GM21390 (cell line): ENCODE measurements around the gene PMM2.
A peak's percentile ranks its signal among the peaks of the same experiment; 100 is the strongest.
"Not testable (repeated sequence)": the region's sequence is repeated elsewhere in the genome, so short reads cannot be mapped to it uniquely, and the experiment has no call there.

Source experiments
- ATAC-seq: cut with Tn5 transposase; IDR thresholded peaks from one replicate; pipeline ENCODE4 v1.9.1; 2021; ENCODE audit not compliant: unreplicated experiment

PMM2 gene

GRCh38 chr16:8781797-8782196, 15.8 kb upstream of the PMM2 start:
- no peak for ATAC-seq

GRCh38 chr16:8782673-8783072, 15.0 kb upstream of the PMM2 start:
- ATAC-seq: no peak

GRCh38 chr16:8785408-8785807, 12.2 kb upstream of the PMM2 start:
- no peak for ATAC-seq

- not testable (repeated sequence) for ATAC-seq
Observed at GRCh38 chr16:8786316-8786715, 11.3 kb upstream of the PMM2 start.

- no peak for ATAC-seq
Observed at GRCh38 chr16:8788578-8789172, 9.0 kb upstream of the PMM2 start.

GRCh38 chr16:8795091-8795490, 2.5 kb upstream of the PMM2 start:
- no peak for ATAC-seq

GRCh38 chr16:8795818-8796217, 1.8 kb upstream of the PMM2 start:
- ATAC-seq: no peak

GRCh38 chr16:8796469-8797363, 923 bp upstream of the PMM2 start:
- peak; percentile 0 for ATAC-seq

GRCh38 chr16:8798174-8798527, 512 bp downstream of the PMM2 start:
- ATAC-seq: peak; percentile 7

GRCh38 chr16:8798535-8799157, 1.0 kb downstream of the PMM2 start:
- no peak for ATAC-seq

GRCh38 chr16:8801701-8802100, 4.1 kb downstream of the PMM2 start:
- no peak for ATAC-seq

- not testable (repeated sequence) for ATAC-seq
Observed at GRCh38 chr16:8803733-8804132, 6.1 kb downstream of the PMM2 start.

GRCh38 chr16:8804313-8804712, 6.7 kb downstream of the PMM2 start:
- ATAC-seq: no peak

GRCh38 chr16:8806272-8806983, 8.8 kb downstream of the PMM2 start:
- ATAC-seq: no peak

- no peak for ATAC-seq
Observed at GRCh38 chr16:8807189-8807588, 9.6 kb downstream of the PMM2 start.

- ATAC-seq: no peak
Observed at GRCh38 chr16:8808009-8808408, 10.4 kb downstream of the PMM2 start.

- no peak for ATAC-seq
Observed at GRCh38 chr16:8808613-8809353, 11.1 kb downstream of the PMM2 start.

- no peak for ATAC-seq
Observed at GRCh38 chr16:8812162-8812843, 14.7 kb downstream of the PMM2 start.

- ATAC-seq: no peak
Observed at GRCh38 chr16:8814095-8814806, 16.6 kb downstream of the PMM2 start.
